Central memory CD4-positive, alpha-beta T cell (primary cell): ENCODE data around the gene TMEM165.
A peak's percentile ranks its signal among the peaks of the same experiment; 100 is the strongest.
"Not testable (repeated sequence)": the region's sequence is repeated elsewhere in the genome, so short reads cannot be mapped to it uniquely, and the experiment has no call there.

Source experiments
- DNase-seq: peaks from one replicate; pipeline ENCODE4 v3.0.0; 2022
- total RNA-seq, 3 experiments: gene quantifications; one replicate each; lab custom pipeline; 2026; lab: John Stamatoyannopoulos, UW

TMEM165 gene
- total RNA-seq, result 50.9 to 122 (median 51.1) reads per million in 3 experiments

- peak; percentile 90 for DNase-seq
Measured at GRCh38 chr4:55395529-55396307, at the start of gene TMEM165. Gene TMEM165 (plus strand): TSS chr4:55395957. CDS start chr4:55396190, 233 bp downstream.

- DNase-seq, result peak; percentile 65
Measured at GRCh38 chr4:55345980-55346850, 49.5 kb upstream of the TMEM165 start, which contains the start of gene SRD5A3. Gene SRD5A3 (plus strand): TSS chr4:55346242. CDS start chr4:55346337, 95 bp downstream.

GRCh38 chr4:55346851-55347255 lies 48.9 kb upstream of the TMEM165 start:
- DNase-seq, result no peak

GRCh38 chr4:55347610-55348228 lies 48.0 kb upstream of the TMEM165 start:
- DNase-seq, result no peak

GRCh38 chr4:55348466-55348865 lies 47.3 kb upstream of the TMEM165 start:
- no peak for DNase-seq

- not testable (repeated sequence) for DNase-seq
Measured at GRCh38 chr4:55350870-55351269, 44.9 kb upstream of the TMEM165 start.

GRCh38 chr4:55351824-55352223 lies 43.9 kb upstream of the TMEM165 start:
- no peak for DNase-seq

GRCh38 chr4:55352726-55353125 lies 43.0 kb upstream of the TMEM165 start:
- no peak for DNase-seq

GRCh38 chr4:55353228-55353747 lies 42.5 kb upstream of the TMEM165 start:
- not testable (repeated sequence) for DNase-seq

- DNase-seq, result no peak
Measured at GRCh38 chr4:55354648-55355047, 41.1 kb upstream of the TMEM165 start.

- DNase-seq, result no peak
Measured at GRCh38 chr4:55355555-55355954, 40.2 kb upstream of the TMEM165 start.

- DNase-seq, result no peak
Measured at GRCh38 chr4:55356991-55357461, 38.7 kb upstream of the TMEM165 start.

- no peak for DNase-seq
Measured at GRCh38 chr4:55358246-55358645, 37.5 kb upstream of the TMEM165 start.

GRCh38 chr4:55358668-55359067 lies 37.1 kb upstream of the TMEM165 start:
- DNase-seq, result no peak

- DNase-seq, result no peak
Measured at GRCh38 chr4:55359397-55359916, 36.3 kb upstream of the TMEM165 start.

- not testable (repeated sequence) for DNase-seq
Measured at GRCh38 chr4:55362938-55363337, 32.8 kb upstream of the TMEM165 start.

GRCh38 chr4:55363691-55364351 lies 31.9 kb upstream of the TMEM165 start:
- DNase-seq, result no peak

- DNase-seq, result no peak
Measured at GRCh38 chr4:55364691-55365344, 30.9 kb upstream of the TMEM165 start.

GRCh38 chr4:55365345-55365728 lies 30.4 kb upstream of the TMEM165 start:
- no peak for DNase-seq

GRCh38 chr4:55366621-55367020 lies 29.1 kb upstream of the TMEM165 start:
- no peak for DNase-seq

- no peak for DNase-seq
Measured at GRCh38 chr4:55367084-55367722, 28.6 kb upstream of the TMEM165 start.
